Fibroblast of the aortic adventitia (primary cell): Measurements from ENCODE around the gene TBC1D22A. TPM values are rescaled to one million over a fixed set of nuclear protein-coding genes. Genes with fewer than 3 reads are reported as not detected.

Experiments
- DNase-seq: peaks from one replicate; pipeline ENCODE4 v3.0.0-alpha.2; 2010; ENCODE audit warnings: low read depth
- H3K4me3 ChIP-seq: 2 replicates; pipeline ENCODE4 v1.5.1; 2011; ENCODE audit warnings: low read depth, mild to moderate bottlenecking, control low read depth, low read length, moderate library complexity
- total RNA-seq: library from RNA; depleted of rRNA; stranded (reverse); fragments of >200 nt; gene quantifications from 2 replicates; pipeline ENCODE4 v1.2.3, GENCODE V29; 2012; ENCODE audit warnings: low replicate concordance
- TF ChIP-seq, protein P1 (sequence below): IDR thresholded peaks from 2 replicates; pipeline ENCODE4 v1.5.1; 2011; ENCODE audit warnings: mild to moderate bottlenecking, low read length, control low read depth, inconsistent platforms; ENCODE audit not compliant: insufficient read depth

TBC1D22A gene
- total RNA-seq, 1 donor, result 13.8 TPM

DNA sequence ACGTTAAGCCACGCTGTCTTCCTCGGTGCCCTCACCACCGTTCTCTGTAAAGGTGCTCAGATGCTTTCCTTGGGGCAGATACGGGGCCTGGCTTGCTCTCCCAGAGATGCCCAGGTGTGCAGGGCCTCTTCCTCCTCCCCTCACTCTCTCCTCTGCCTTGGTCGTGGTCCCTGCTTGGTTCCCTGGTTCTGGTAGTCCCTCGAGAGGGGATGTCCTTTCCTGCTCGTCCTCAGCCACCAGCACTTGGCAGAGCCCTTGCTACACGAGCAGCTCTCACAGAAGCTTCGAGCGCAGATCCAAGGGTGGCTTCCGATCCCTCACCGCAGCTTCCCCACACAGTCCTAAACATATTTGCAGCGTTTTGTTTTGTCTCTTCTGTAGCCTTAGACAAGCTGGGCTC lies 298.8 kb downstream of the TBC1D22A start:
- TF ChIP-seq, protein P1, sequence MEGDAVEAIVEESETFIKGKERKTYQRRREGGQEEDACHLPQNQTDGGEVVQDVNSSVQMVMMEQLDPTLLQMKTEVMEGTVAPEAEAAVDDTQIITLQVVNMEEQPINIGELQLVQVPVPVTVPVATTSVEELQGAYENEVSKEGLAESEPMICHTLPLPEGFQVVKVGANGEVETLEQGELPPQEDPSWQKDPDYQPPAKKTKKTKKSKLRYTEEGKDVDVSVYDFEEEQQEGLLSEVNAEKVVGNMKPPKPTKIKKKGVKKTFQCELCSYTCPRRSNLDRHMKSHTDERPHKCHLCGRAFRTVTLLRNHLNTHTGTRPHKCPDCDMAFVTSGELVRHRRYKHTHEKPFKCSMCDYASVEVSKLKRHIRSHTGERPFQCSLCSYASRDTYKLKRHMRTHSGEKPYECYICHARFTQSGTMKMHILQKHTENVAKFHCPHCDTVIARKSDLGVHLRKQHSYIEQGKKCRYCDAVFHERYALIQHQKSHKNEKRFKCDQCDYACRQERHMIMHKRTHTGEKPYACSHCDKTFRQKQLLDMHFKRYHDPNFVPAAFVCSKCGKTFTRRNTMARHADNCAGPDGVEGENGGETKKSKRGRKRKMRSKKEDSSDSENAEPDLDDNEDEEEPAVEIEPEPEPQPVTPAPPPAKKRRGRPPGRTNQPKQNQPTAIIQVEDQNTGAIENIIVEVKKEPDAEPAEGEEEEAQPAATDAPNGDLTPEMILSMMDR, result no peak
- no peak overlapping the region for H3K4me3 ChIP-seq
- DNase-seq, result no peak

DNA sequence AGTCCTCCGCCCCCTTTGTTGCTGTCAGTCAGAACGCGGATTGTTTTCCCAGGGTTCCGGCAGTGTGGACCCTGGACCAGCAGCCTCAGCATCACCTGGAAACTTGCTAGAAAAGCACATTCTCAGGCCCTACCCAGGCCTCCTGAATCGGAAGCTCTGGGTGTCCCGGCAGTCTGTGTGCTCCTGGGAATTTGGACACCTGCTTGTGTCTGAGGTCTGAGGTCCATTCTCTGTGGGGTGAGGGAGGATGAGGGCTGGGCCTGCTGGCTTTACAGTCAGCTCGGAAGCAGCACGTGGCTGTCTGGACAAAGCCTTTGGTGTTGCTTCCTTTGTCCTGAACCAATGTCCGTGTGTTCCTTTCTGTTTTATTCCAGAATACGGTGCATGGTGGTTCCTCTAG lies 299.7 kb downstream of the TBC1D22A start:
- TF ChIP-seq, protein P1, result no peak
- no peak for DNase-seq
- no peak overlapping the region for H3K4me3 ChIP-seq

DNA sequence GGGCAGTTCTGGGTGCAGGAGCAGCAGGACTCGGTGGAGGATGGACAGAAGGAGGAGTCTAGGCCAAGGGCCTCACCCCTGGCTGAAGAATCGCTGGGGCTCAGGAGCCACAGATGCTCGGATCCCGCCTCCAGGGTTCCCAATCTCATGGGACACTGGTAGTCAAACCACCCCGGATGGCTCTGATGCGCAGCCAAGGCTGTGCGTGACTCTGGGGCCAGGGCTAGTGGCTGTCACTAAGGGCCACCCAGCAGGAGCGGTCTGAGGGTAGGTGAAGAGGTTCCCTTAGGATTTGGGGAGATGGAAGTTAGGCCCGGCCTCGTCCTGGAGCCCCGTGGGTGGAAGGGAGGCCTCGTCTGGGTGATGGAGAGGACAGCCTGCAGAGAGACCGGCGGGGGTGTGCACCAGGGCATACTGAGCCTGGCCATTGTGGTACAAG lies 300.6 kb downstream of the TBC1D22A start:
- H3K4me3 ChIP-seq, result no peak overlapping the region
- DNase-seq, result no peak
- TF ChIP-seq, protein P1, result no peak

DNA sequence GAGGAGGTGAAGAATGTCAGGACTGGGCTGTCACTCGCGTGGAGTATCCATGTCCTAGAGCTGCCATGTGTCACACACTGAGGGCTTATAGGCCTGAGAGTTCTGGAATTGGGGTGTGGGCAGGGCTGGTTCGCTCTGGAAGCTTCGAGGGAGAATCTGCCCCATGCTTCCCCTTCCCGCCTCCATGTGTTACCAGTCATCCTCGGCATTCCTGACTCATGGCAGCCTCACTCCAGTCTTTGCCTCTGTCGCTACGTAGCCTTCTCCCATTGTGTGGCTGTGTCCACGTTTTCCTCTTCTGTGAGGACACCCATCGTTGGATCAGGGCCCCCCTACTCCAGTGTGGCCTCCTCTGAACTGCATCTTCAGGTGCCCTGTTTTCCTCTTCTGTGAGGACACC lies 301.2 kb downstream of the TBC1D22A start:
- TF ChIP-seq, protein P1, result no peak
- DNase-seq, result no peak
- H3K4me3 ChIP-seq, result no peak overlapping the region

DNA sequence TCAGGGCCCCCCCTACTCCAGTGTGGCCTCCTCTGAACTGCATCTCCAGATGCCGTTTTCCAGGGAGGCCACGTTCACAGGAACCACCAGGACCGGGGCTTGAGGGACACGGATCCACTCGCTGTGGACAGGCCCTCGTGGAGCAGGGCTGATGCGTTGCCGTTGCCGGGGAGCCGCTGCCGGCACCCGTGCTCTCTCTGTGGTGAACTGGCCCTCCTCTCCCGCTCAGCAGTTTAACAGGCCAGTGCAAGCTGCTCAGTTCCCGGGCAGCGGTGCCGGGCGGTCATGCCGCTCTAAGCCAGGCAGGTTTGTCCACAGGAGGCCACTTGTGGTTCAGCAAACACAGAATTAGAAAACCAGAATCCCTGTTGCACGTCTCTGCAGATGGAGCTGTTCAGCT lies 301.6 kb downstream of the TBC1D22A start:
- H3K4me3 ChIP-seq, result no peak overlapping the region
- no peak for DNase-seq
- TF ChIP-seq, protein P1, result no peak

DNA sequence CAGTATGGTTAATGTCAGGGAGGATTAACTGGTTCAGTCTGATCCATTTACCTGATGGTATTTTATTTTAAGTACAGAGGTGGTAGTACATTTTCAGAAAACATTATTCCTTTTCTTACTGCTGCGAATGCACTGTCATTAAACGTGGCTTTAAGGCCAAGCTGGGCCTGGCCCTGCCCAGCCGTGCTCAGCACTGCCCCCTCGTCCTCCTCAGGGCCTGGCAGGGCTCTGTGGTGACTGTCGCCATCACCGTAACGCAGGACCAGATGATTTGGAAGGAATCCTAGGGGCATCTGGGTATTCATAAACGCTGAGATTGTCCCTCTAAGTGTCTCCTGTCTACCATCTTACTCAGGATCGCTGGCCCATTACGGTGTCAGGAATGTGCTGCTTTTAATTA lies 302.0 kb downstream of the TBC1D22A start:
- DNase-seq, result no peak
- no peak overlapping the region for H3K4me3 ChIP-seq
- TF ChIP-seq, protein P1, result no peak

DNA sequence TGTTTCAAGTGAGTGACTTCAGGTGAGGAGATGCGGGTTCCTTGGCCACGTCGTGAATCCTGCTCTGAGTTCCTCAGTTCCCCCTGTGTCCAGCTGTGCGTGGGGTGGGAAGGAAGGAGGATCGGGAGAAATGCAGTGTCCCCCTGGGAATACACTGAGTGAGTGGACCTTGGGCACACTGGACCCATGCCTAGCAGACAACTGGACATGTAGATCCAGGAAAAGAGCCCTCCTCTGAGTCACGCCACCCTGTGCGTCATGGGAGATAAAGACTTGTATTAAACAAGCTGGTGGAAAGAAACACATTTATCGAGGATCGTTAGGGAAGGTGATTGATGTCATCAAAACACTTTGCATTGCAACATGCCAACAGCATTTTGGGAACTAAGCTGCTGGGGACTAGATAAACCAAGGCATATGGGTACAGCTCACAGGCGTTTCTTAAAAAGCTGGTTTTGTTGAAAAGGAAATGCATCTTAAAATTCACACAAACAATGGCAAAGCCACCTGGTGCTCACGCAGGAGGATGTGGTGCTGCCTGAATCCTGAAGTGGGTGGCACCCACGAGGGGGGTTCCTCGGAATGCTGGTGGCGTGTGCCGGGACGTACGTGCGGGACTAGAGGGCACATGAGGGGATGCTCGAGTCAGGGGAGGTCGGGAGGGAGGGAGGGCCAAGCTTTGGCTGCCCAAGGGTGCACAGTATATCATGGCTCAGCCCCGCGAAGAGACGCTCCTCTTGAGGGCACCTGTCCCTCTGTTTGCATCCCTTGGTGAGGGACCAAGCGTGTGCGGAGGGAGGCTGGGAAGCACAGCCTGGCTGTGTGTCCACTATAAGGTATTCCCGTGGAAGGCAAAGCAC lies 303.5 kb downstream of the TBC1D22A start:
- TF ChIP-seq, protein P1, result no peak
- no peak overlapping the region for H3K4me3 ChIP-seq
- peak; percentile 39 for DNase-seq
